ENCODE results near the gene DHRS11. TPM values are rescaled to one million over a fixed set of nuclear protein-coding genes. Genes with fewer than 3 reads are reported as not detected.
A peak's percentile ranks its signal among the peaks of the same experiment; 100 is the strongest.

DHRS11 gene
- total and polyA plus RNA-seq, 2 of the 8 experiments (the other 6 are each of a cell fraction or from before 2014, with no cell fraction given): 29.5 to 63.3 TPM

GRCh38 chr17:36641877-36642845 is 50.5 kb downstream of the DHRS11 start:
- Histone ChIP-seq H3K56ac (replicated peaks; ENCODE audit: insufficient read length, low read depth, low read length) (no peak overlapping the region), H3K14ac (ENCODE audit: insufficient read length) (no peak overlapping the region), H3K36me3 (ENCODE audit: control insufficient read depth in 2 of 4, insufficient read depth in 4 of 4, low read length in 3 of 4) (no peaks in the 10 kb centered on the region), H4K91ac (replicated peaks; ENCODE audit: insufficient read length, low read length) (no peak overlapping the region), H3K9ac (replicated peaks in 1 of 4; ENCODE audit: extremely low read depth in 1 of 4, low read depth in 3 of 4, low read length in 3 of 4) (no peak overlapping the region), H3K4me2 (ENCODE audit: insufficient read depth in 1 of 2, low read depth in 2 of 2, low read length in 2 of 2) (peak overlapping the region; percentile 61 to 97), H3K23me2 (ENCODE audit: low read depth, low read length) (peaks cover 11% of the 10 kb centered on the region), H3K4me1 (replicated peaks in 1 of 4; ENCODE audit: control insufficient read depth in 3 of 4, insufficient read depth in 4 of 4, low read length in 3 of 4) (peaks cover 0 to 6% (median 2%) of the 10 kb centered on the region in 4 experiments; a peak in 6 of 7 replicates), H3K27ac (ENCODE audit: low read depth, low read length) (no peak overlapping the region), H3K18ac (ENCODE audit: extremely low read depth, low read length) (no peak overlapping the region), H4K8ac (ENCODE audit: extremely low read depth, insufficient read depth, low read length) (peak overlapping the region; percentile 59), H3K79me1 (ENCODE audit: low read depth, low read length) (no peaks in the 10 kb centered on the region), H2BK15ac (ENCODE audit: low read length) (peak overlapping the region; percentile 88; the same call in 1 of the 2 replicates), H2BK12ac (ENCODE audit: low read depth, low read length) (no peak overlapping the region; the same call in 1 of the 2 replicates), H3K4ac (replicated peaks; ENCODE audit: insufficient read length, low read depth, low read length) (no peak overlapping the region), H4K5ac (ENCODE audit: insufficient read length, low read depth, low read length) (no peak overlapping the region), H3K4me3 (ENCODE audit: extremely low read depth in 1 of 4, insufficient read depth in 2 of 4, low read depth in 3 of 4, low read length in 4 of 4) (peak overlapping the region; percentile 37 to 70 (median 65)), H2BK120ac (replicated peaks; ENCODE audit: low read depth, low read length) (no peak overlapping the region), H2BK20ac (ENCODE audit: low read length) (no peak overlapping the region), H2AFZ (ENCODE audit: low read length) (no peak overlapping the region; the same call in 1 of the 2 replicates), H3K9me3 (ENCODE audit: insufficient read depth in 2 of 2, low read depth in 1 of 2, low read length in 1 of 2) (no peaks in the 10 kb centered on the region), H3K23ac (ENCODE audit: insufficient read length) (no peak overlapping the region), H4K20me1 (replicated peaks in 1 of 2; ENCODE audit: control insufficient read depth in 1 of 2, insufficient read depth in 2 of 2, low read length in 2 of 2) (peaks cover 0 to under 1% of the 10 kb centered on the region in 2 experiments), H2AK5ac (ENCODE audit: low read depth, low read length) (no peak overlapping the region), H3K79me2 (ENCODE audit: control insufficient read depth in 1 of 2, insufficient read depth in 2 of 2, low read length in 2 of 2) (no peaks in the 10 kb centered on the region), H3K27me3 (replicated peaks in 1 of 4; ENCODE audit: control insufficient read depth in 3 of 4, extremely low read depth in 1 of 4, insufficient read depth in 3 of 4, low read length in 3 of 4) (peaks cover 19 to 47% (median 45%) of the 10 kb centered on the region in 4 experiments), H2BK5ac (ENCODE audit: low read depth, low read length) (no peak overlapping the region)
- WGBS, 2 experiments (ENCODE audit: extremely low coverage in 1 of 2, insufficient coverage in 1 of 2, insufficient read length in 1 of 2, insufficient replicate concordance in 2 of 2, low coverage in 1 of 2, low lambda C conversion rate in 2 of 2, missing lambda C conversion rate in 1 of 2): 8% methylated on average over 42 of the region's 64 CpGs; no CpG with 5 or more reads in 1 of the 2 experiments
- ChIA-PET CTCF (ENCODE audit: partially characterized antibody) (interaction anchor here (0.6 to 7.5 kb wide), 11 partner anchors 9 to 405 kb away, joined by 3 to 48 read pairs (median 6); partner anchors contain the start of gene MRM1), POLR2A (ENCODE audit: partially characterized antibody) (interaction anchor here (1.0 to 2.0 kb wide), 4 partner anchors 16 to 134 kb away, joined by 3 to 7 read pairs (median 3); no protein-coding TSS in a partner anchor)
- no peak for FAIRE-seq
- DNase-seq (ENCODE audit: low read depth in 1 of 2, low spot score in 2 of 2): no peak
- TF ChIP-seq POU5F1 (IDR thresholded peaks at IDR 0.05; ENCODE audit: low read depth, low read length) (no peak), KDM4A (IDR thresholded peaks at IDR 0.05; ENCODE audit: low read depth, low read length, severe bottlenecking) (peak; percentile 62), SIRT6 (IDR thresholded peaks at IDR 0.05; ENCODE audit: low read length) (no peak), RFX5 (IDR thresholded peaks at IDR 0.05; ENCODE audit: borderline replicate concordance, low read depth, low read length) (no peak), USF2 (IDR thresholded peaks at IDR 0.05; ENCODE audit: low read length) (no peak), EGR1 (IDR thresholded peaks at IDR 0.05; ENCODE audit: borderline replicate concordance, low read depth, low read length) (no peak), RXRA (IDR thresholded peaks at IDR 0.05; ENCODE audit: insufficient read depth, low read depth, low read length) (no peak), CHD2 (IDR thresholded peaks at IDR 0.05; ENCODE audit: low read length) (no peak), YY1 (IDR thresholded peaks at IDR 0.05; ENCODE audit: low read depth, low read length) (no peak), POLR2AphosphoS5 (IDR thresholded peaks at IDR 0.05; ENCODE audit: low read depth, low read length) (no peak), SUZ12 (IDR thresholded peaks at IDR 0.05; ENCODE audit: low read length) (peak; percentile 75)
